ENCODE data around the gene CARMIL3.

- no peak for TF ChIP-seq CTCF (conservative IDR thresholded peaks at IDR 0.05; ENCODE audit: low read length)
- TF ChIP-seq EZH2phosphoT487 (IDR thresholded peaks at IDR 0.05; ENCODE audit: borderline replicate concordance, low read depth, low read length) = no peak
Measured at GRCh38 chr14:24064091-24064795, 12.4 kb downstream of the CARMIL3 start.

Measured in OCI-LY7 (cell line).